Rectal smooth muscle tissue (tissue), 1 donor: ENCODE measurements around the gene PTPN6.

Experiments used
- H3K27ac ChIP-seq: one replicate; pipeline ENCODE4 v1.7.0; 2013; ENCODE audit warnings: low read depth, low read length, inconsistent platforms
- H3K27me3 ChIP-seq: one replicate; pipeline ENCODE4 v1.7.0; 2013; ENCODE audit warnings: low read length; ENCODE audit not compliant: control insufficient read depth, insufficient read depth
- H3K36me3 ChIP-seq: one replicate; pipeline ENCODE4 v1.7.0; 2013; ENCODE audit warnings: low read length; ENCODE audit not compliant: control insufficient read depth, insufficient read depth
- H3K4me1 ChIP-seq: one replicate; pipeline ENCODE4 v1.7.0; 2013; ENCODE audit warnings: low read length; ENCODE audit not compliant: control insufficient read depth, insufficient read depth
- H3K4me3 ChIP-seq: one replicate; pipeline ENCODE4 v1.7.0; 2013; ENCODE audit warnings: low read length
- H3K9ac ChIP-seq: one replicate; pipeline ENCODE4 v1.7.0; 2013; ENCODE audit warnings: low read length

PTPN6 gene

DNA sequence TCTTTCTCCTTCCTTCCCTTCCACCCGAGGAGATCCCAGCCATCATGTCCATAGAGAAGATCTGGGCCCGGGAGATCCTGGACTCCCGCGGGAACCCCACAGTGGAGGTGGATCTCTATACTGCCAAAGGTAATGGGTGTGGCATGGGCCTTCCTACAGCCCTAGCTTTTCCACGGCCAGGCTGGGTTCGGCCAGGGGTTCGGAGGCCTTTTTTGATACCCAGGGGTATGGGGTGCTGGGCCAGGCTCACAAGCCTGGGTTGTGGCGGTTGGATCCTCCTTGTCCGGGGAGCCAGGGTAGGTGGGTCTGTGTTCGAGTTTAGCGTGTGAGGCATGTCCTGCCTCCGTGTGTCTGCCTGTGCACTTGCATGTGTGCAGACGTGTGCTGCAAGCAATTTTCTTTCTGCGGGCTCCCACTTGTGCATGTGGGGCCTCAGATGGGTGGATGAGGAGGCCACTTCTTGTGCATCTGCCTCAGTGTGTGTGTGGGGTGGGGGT lies 35.3 kb upstream of the PTPN6 start:
- Histone ChIP-seq H3K36me3 (peaks cover 2% of the 10 kb centered on the region), H3K4me3 (no peak overlapping the region), H3K27me3 (no peaks in the 10 kb centered on the region), H3K9ac (no peak overlapping the region), H3K4me1 (peaks cover 8% of the 10 kb centered on the region), H3K27ac (no peak overlapping the region)

DNA sequence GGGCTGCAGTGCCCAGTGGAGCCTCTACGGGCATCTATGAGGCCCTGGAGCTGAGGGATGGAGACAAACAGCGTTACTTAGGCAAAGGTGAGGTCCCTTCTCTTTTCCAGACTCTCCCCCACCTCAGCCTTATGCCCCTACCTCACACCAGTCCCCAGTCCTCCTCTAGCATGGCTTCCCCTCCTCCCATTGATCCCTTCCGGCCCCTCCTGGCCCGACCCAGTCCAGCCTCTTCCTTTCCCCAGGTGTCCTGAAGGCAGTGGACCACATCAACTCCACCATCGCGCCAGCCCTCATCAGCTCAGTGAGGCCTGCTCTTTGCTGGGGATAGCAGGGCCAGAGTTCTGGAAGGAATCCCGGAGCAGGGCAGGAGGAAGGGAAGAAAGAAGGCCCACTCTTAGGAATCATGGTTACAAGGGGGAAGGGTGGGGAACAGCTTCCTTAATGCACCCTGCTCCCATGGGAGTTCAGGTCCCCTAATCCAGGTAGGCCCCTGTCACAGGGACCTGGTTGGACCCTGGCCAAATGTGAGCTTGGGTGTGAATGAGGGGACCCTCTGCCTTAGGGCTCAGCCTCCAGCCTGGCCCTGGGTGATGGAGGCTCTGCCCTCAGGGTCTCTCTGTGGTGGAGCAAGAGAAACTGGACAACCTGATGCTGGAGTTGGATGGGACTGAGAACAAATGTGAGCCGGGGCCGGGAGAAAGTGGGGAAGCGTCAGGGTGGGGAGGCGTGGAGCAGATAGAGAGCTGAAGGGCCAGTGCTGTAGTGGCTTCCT lies 34.5 kb upstream of the PTPN6 start:
- Histone ChIP-seq H3K4me3 (no peak overlapping the region), H3K9ac (no peak overlapping the region), H3K27ac (no peak overlapping the region), H3K36me3 (peaks cover 2% of the 10 kb centered on the region), H3K4me1 (peaks cover 8% of the 10 kb centered on the region), H3K27me3 (no peaks in the 10 kb centered on the region)

DNA sequence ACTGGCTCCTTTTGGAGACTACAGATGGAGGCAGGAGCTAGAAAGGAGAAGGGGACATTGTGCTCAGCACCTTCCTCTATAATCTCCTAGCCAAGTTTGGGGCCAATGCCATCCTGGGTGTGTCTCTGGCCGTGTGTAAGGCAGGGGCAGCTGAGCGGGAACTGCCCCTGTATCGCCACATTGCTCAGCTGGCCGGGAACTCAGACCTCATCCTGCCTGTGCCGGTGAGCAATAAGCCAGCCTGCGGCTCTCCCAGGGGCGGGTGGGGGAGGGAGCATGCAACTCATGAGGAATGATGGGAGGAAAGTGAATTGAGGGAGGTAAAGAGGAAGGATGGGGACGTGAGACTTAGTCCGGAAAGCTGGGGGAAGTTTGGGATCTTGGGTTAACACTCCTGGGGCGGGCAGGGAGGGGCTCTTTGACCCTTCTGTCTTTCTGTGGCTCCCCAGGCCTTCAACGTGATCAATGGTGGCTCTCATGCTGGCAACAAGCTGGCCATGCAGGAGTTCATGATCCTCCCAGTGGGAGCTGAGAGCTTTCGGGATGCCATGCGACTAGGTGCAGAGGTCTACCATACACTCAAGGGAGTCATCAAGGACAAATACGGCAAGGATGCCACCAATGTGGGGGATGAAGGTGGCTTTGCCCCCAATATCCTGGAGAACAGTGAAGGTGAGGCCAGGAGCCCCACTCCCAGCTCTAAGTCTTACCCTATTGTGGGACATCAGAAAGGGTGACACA lies 33.5 kb upstream of the PTPN6 start:
- H3K36me3 ChIP-seq = peaks cover 2% of the 10 kb centered on the region
- no peaks in the 10 kb centered on the region for H3K27me3 ChIP-seq

DNA sequence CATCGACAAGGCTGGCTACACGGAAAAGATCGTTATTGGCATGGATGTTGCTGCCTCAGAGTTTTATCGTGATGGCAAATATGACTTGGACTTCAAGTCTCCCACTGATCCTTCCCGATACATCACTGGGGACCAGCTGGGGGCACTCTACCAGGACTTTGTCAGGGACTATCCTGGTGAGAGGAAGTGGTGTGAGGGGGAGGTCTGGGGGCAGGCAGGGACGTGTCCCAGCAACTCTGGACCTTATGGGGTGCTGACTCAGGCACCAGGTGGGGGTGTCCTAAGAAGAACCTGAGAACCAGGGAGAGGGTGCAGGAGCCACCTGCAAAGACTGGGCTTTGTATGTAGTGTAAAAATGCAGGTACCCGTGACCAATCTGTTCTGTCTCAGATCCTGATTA lies 31.6 kb upstream of the PTPN6 start:
- Histone ChIP-seq H3K4me3 (no peak overlapping the region), H3K4me1 (peaks cover 12% of the 10 kb centered on the region), H3K9ac (no peak overlapping the region), H3K27me3 (no peaks in the 10 kb centered on the region), H3K27ac (no peak overlapping the region), H3K36me3 (peaks cover 2% of the 10 kb centered on the region)

More for the DNA sequence above, 33.5 kb upstream of the PTPN6 start:
- H3K27ac ChIP-seq = no peak overlapping the region
- no peak overlapping the region for H3K4me3 ChIP-seq
- no peak overlapping the region for H3K9ac ChIP-seq
- H3K4me1 ChIP-seq = peaks cover 8% of the 10 kb centered on the region

DNA sequence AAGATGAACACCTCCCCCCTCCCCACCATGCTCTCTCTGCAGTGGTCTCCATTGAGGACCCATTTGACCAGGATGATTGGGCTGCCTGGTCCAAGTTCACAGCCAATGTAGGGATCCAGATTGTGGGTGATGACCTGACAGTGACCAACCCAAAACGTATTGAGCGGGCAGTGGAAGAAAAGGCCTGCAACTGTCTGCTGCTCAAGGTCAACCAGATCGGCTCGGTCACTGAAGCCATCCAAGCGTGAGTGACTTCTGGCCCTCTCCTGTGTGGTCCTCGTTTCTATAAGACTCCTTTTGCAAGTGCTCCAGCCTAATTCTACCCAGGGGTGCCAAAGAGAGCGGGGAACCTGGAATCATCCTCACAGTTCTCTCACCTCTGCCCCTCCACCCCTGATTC lies 29.6 kb upstream of the PTPN6 start:
- H3K36me3 ChIP-seq = peaks cover 2% of the 10 kb centered on the region
- peaks cover 23% of the 10 kb centered on the region for H3K4me1 ChIP-seq
- H3K9ac ChIP-seq = no peak overlapping the region
- no peaks in the 10 kb centered on the region for H3K27me3 ChIP-seq
- no peak overlapping the region for H3K4me3 ChIP-seq
- no peak overlapping the region for H3K27ac ChIP-seq

DNA sequence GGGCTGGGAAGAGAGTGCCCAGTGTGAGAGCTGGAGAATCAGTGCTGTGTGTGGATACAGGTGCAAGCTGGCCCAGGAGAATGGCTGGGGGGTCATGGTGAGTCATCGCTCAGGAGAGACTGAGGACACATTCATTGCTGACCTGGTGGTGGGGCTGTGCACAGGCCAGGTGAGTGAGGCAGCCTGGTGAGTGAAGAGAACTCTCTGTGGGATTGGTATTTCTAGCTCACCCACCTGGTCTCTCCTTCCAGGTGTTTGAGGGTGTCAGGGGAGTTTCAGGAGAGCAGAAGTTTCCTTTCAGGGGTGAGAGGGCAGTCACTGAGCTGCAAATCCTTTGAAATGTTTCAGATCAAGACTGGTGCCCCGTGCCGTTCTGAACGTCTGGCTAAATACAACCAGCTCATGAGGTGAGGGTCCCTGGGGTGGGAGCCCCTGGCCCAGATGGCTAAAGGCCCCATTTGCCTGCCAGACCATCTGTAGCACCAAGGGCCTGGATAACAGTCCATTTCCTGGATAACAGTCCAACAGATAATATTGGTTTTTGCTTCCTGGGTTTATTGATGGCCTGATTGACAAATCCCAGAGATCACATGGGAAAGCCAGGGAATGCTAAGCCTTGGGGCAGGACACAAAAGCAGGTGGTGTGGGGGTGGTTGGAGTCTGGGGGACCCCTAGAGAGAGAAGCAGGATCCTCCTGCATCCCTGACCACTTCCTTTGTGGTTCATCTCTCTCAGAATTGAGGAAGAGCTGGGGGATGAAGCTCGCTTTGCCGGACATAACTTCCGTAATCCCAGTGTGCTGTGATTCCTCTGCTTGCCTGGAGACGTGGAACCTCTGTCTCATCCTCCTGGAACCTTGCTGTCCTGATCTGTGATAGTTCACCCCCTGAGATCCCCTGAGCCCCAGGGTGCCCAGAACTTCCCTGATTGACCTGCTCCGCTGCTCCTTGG lies 28.9 kb upstream of the PTPN6 start:
- Histone ChIP-seq H3K36me3 (peaks cover 2% of the 10 kb centered on the region), H3K4me1 (peaks cover 26% of the 10 kb centered on the region), H3K9ac (no peak overlapping the region), H3K27me3 (no peaks in the 10 kb centered on the region), H3K27ac (no peak overlapping the region), H3K4me3 (no peak overlapping the region)

DNA sequence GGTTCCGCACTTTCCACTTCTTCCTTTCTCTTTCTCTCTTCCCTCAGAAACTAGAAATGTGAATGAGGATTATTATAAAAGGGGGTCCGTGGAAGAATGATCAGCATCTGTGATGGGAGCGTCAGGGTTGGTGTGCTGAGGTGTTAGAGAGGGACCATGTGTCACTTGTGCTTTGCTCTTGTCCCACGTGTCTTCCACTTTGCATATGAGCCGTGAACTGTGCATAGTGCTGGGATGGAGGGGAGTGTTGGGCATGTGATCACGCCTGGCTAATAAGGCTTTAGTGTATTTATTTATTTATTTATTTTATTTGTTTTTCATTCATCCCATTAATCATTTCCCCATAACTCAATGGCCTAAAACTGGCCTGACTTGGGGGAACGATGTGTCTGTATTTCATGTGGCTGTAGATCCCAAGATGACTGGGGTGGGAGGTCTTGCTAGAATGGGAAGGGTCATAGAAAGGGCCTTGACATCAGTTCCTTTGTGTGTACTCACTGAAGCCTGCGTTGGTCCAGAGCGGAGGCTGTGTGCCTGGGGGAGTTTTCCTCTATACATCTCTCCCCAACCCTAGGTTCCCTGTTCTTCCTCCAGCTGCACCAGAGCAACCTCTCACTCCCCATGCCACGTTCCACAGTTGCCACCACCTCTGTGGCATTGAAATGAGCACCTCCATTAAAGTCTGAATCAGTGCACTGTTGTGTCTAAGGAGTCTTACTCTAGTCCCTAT lies 28.0 kb upstream of the PTPN6 start:
- no peak overlapping the region for H3K9ac ChIP-seq
- H3K4me3 ChIP-seq = no peak overlapping the region
- no peak overlapping the region for H3K27ac ChIP-seq
- no peaks in the 10 kb centered on the region for H3K27me3 ChIP-seq
- H3K36me3 ChIP-seq = no peaks in the 10 kb centered on the region
- peaks cover 26% of the 10 kb centered on the region for H3K4me1 ChIP-seq

DNA sequence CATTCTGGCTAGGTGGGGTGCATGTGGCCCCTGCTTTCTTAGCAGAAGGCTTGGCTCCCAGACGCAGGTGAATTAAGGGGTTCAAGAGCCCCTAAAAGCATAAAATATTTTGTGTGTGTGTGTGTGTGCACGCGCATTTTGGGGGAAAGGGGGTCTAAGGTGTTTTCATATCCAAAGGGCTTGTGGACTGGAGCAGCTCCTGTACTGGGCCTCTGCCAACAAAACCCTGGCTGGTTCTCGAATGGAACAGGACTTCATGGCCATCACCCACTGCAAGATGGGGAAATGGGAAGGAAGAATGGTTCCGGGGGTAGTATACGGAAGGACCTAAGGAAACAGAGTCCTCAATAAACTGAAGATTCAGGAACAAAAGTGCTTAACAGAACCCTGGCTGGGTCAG lies 27.3 kb upstream of the PTPN6 start:
- H3K9ac ChIP-seq = no peak overlapping the region
- peak overlapping the region; percentile 99 for H3K27ac ChIP-seq
- no peak overlapping the region for H3K4me3 ChIP-seq
- no peaks in the 10 kb centered on the region for H3K27me3 ChIP-seq
- H3K4me1 ChIP-seq = peaks cover 26% of the 10 kb centered on the region
- no peaks in the 10 kb centered on the region for H3K36me3 ChIP-seq

DNA sequence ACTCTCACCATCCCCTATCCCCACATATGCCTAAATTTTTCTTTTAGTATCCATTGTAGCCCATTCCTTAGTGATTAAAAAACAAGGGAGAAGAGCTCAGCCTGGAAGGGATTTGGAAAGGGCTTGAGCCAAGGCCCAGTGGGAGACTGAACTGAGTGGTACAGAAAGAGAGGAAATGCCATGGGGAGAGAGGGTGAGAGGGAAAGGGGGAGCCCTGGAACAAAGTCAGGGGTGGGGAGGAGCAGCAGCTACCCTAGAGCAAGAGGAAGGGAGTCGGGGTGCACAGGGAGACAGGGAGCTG lies 26.0 kb upstream of the PTPN6 start:
- Histone ChIP-seq H3K27me3 (no peaks in the 10 kb centered on the region), H3K27ac (peak overlapping the region; percentile 99), H3K9ac (peak overlapping the region; percentile 76), H3K4me1 (peaks cover 36% of the 10 kb centered on the region), H3K36me3 (no peaks in the 10 kb centered on the region), H3K4me3 (peak overlapping the region; percentile 52)

DNA sequence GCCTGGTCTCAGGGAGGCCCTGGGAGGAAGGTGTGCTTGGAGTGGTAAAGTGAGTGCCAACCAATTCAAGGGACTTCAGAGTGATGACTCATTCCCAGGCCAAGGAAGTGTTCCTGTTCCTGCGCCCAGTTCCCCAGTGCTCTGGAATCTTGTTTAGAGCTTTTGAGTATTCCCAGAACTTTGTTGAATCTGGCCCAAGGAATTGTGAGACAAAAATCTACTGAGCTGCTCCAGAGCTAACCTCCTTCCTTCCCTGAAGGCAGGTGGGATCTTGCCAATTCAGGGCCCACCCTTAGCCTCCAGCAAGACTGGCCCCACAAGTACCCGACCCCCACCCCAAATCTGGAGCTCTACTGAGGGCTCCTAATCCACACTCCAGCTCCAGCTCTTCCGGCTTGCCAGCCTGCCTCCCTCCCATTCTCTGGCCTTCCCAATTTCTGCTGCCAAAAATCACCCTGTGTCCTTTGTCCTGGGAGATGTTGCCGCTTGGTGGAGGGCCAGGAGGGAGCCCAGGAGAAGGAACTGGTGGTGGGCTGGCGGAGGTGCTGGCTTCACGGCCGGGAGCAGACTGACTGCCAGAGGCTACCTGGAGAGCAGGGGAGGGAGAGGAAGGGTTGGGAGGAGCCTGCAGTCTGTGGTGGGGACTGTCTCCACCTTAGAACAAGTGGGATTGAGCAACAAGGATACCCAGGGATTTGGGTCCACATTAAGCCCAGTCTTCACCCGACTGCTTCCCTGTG lies 25.4 kb upstream of the PTPN6 start:
- H3K27me3 ChIP-seq = no peaks in the 10 kb centered on the region
- peak overlapping the region; percentile 76 for H3K9ac ChIP-seq
- peak overlapping the region; percentile 99 for H3K27ac ChIP-seq
- no peaks in the 10 kb centered on the region for H3K36me3 ChIP-seq
- H3K4me1 ChIP-seq = peaks cover 37% of the 10 kb centered on the region
- H3K4me3 ChIP-seq = peak overlapping the region; percentile 78

DNA sequence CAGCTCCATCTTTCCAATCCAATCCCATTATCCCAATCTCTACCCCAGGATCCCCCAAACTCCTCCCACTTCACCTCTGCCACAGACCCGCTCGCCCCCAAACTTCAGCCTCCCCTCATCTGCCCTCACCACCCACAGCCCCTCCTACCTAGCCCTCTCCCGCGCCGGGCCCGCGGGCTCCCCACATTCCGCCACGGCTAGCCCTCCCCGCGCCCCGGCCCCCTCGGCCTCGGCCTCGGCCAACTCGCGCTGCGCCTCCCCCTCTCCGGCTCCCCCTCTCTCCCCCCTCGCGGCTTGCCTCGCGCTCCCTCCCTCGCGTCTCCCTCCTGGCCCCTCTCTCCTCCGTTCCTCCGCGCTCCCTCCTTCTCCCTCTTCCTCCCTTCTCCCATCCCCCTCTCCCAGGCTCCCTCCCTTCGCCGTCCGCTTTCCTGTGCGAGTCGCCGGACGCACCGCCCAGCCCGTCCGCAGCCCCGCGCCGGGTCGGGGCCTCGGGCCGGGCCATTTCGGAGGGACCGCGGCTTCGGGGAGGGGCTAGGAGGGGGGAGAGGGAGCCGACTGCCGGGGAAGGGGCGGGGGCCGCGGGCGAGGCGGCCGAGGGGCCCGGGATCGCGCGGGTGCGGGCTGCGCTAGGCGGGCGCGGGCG lies 23.7 kb upstream of the PTPN6 start, which contains the start of gene ATN1:
TSS of gene ATN1 (plus strand) at position 581 of the 643 bp plus-strand sequence. CDS start 6,043 bp downstream, outside the sequence.
- peaks cover 44% of the 10 kb centered on the region for H3K4me1 ChIP-seq
- peak within 1 kb of the TSS; percentile 99 for H3K27ac ChIP-seq
- no peaks in the 10 kb centered on the region for H3K27me3 ChIP-seq
- H3K9ac ChIP-seq = peak within 1 kb of the TSS; percentile 80
- H3K4me3 ChIP-seq = peak within 1 kb of the TSS; percentile 86
- H3K36me3 ChIP-seq = no peaks in the 10 kb centered on the region
